CD4-positive, alpha-beta T cell treated with Interleukin-2 at 100 ng/mL for 4 hours (primary cell): ENCODE measurements around the gene MPI.
"Not testable (repeated sequence)": the region's sequence is repeated elsewhere in the genome, so short reads cannot be mapped to it uniquely, and the experiment has no call there.

ENCODE experiments used
- DNase-seq: peaks from one replicate; pipeline ENCODE4 v3.0.0-alpha.2; 2020; ENCODE audit warnings: low spot score

MPI gene

DNA sequence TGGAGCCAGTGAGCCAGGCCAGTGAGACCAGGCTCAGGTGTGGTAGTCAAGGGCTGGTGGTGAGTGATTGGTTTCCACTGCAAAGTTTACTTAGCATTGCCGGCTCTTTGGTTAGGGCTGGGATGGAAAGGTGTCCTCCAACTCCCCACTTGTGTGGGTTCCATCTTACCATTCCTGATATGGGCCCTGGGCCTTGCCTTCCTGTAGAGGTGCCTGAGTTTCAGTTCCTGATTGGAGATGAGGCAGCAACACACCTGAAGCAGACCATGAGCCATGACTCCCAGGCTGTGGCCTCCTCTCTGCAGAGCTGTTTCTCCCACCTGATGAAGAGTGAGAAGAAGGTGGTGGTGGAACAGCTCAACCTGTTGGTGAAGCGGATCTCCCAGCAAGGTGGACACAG, 3.1 kb downstream of the MPI start:
- DNase-seq, result no peak

DNA sequence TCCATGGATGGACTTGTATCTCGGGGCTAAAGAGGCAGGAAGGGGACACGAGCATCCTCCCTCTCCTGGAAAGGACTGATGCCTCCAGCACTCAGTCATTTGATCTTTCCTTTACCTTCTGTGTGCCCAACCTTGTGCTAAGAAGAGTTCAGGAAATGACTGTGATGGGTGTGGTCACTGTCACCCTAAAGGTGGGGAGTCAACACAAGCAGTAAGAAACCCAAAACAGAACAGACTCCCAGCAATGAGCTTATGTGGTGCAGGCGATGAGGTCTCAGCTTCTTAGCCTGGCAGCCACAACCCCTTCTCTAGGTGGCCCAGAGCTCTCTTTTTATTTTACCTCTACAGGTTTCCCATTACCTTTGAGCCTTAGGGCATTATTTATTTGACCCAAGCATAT, 3.8 kb downstream of the MPI start:
- peak; percentile 80 for DNase-seq

DNA sequence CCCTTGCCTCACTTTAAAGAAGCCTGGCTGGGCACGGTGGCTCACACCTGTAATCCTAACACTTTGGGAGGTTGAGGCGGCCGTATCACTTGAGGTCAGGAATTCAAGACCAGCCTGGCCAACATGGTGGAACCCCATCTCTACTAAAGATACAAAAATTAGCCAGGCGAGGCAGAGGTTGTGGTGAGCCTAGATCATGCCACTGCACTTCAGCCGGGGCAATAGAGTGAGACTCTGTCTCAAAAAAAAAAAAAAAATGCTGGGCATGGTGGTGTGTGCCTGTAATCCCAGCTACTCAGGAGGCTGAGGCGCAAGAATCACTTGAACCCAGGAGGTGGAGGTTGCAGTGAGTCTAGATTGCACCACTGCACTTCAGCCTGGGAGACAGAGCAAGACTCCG, 4.5 kb downstream of the MPI start:
- DNase-seq, result not testable (repeated sequence)

DNA sequence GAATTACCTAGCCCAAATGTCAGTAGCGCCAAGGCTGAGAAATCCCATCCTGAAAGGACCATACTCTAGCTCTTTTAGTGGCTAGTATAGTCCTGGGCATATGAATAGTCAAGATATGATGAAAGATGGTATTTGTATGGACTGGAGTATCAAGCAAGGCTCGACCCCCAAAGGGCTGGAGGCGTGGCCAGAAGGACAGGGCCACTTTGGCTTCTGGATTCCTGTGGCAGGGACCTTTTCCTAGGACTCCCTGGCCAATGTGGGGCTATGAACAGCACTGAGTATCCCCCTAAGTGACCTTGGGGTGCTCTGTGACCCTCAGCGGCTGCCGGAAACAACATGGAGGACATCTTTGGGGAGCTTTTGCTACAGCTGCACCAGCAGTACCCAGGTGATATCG, 6.0 kb downstream of the MPI start:
- DNase-seq, result no peak

DNA sequence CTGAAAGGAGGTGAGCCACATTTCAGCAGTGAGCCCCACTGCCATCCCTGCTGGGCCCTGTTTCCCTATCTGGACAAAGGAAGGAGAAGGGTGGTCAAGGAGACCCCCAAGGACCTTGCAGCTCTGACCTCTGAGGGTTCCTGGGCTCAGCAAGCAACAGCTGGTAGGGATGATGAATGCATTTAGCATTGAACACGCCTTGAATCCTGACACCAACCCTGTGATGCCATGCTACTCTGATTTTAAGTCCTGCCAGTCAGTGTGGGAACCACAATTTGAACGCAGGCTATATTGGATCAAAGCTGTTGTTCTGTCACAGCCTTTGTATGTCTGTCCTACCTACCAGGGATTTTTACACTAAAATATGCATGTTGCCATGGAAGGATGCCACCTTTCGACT, 6.5 kb downstream of the MPI start:
- DNase-seq, result no peak

DNA sequence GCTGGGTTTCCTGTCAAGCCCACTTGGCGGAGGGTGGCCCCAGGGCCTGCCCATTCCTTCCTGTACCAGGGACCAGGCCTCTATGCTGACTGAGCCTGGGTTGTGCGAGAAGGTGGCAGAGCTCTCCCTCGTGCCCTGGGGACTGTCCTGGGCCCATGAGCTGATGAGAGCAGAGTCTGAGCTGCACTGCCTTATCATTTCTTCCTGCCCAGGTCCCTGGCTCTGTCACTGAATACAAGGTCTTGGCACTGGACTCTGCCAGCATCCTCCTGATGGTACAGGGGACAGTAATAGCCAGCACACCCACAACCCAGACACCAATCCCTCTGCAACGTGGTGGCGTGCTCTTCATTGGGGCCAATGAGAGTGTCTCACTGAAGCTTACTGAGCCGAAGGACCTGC, 7.5 kb downstream of the MPI start:
- no peak for DNase-seq

DNA sequence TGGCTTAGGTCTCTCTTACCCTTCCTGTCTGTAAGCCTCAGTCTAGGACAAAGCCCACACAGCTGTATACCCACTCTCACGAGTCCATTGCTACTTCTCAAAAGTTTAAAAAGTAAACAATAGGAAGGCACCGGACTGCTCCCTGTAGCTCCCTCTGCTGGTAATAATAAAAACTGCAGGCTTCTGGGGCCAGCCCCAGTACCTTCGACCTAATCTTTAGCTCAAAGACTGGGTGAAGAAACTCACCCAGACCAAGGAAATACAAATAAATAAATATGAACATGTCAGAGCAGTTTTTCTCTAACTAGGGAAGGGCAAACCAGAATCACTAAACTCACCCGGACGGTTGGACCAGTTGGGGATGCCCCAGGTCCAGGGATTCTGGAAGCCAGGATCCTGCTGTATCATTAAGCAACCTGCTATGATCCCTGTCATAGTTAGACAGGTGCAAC, 11.8 kb downstream of the MPI start:
- peak; percentile 84 for DNase-seq

DNA sequence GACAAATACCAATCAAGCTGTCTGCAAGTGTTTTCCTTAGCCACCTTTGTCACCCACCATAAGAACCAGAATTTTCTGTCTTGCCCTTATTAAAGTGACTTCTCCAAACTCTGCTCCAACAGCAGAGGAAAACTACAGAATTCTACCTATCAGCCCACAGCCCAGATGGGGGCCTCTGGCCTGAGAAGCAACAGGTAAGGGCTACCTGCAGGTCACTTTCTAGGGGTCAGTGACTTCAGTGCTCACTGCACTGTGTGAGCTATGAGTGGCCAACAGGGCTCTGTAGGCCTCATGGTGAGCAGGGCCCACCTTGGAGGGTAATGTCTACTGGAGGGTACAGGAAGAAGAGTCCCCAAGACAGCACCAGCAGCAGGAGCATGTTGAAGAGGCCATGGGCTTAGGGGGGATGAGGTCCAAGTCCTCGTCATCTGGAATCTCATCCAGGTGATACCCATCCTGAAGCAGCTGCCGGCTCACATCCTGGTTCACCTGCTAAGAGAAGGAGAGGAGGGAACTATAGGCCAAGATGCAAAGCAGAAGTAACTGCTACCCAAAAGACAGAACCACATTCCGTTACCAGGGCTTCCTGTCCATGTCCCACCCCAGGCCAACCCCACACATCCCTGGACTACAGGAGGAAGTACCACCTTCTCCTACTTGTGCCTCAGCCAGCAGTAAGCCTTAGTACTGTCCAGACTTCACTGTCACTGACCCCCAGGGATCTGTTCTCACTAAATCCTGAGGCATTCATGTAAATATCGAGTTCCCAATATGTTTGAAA, 12.6 kb downstream of the MPI start:
- no peak for DNase-seq

DNA sequence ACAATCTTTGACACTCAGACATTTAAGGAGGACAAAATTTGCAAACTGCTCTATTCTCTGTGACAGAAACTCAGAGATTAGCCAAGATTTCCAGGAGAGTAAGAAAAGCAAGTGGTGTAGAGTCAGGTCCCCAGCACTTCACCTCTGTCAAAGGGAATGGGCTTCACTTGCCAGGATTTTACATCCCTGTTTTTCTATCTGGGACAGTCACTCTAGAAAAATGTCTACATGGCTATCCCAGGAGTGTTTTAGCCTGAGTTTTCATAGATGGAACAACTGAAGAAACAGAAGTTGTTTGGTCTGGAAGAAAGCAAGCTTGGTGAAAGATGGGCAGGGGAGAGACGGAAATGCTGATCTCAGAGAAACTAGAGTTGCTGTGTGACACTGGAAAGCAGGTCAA, 13.8 kb downstream of the MPI start:
- no peak for DNase-seq

DNA sequence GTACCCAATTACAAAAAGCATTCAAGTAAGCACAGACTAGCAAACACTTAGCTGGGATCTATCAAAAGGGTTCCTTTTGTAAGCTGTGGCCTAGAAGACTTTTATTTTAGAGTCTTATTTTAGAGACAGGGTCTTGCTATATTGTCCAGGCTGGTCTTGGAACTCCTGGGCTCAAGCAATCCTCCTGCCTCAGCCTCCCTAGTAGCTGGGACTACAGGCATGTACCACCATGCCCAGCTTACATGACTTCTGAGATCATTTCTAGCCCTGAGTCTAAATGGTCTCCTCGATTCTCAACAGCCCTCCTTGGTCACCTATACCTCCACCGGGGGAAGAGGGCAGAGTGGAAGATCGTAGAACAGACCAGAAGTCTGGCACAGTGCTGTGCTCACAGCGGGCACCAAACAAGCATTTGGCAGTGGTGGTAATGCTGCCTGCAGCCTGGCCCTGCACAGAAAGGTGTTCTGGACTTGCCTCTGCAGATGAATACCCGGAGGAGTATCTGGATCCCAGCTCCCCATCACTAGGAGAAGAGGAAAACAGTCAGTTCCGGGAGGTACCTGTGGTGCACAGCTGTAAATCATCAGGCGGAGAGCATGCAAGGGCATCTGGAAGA, 14.5 kb downstream of the MPI start:
- no peak for DNase-seq

DNA sequence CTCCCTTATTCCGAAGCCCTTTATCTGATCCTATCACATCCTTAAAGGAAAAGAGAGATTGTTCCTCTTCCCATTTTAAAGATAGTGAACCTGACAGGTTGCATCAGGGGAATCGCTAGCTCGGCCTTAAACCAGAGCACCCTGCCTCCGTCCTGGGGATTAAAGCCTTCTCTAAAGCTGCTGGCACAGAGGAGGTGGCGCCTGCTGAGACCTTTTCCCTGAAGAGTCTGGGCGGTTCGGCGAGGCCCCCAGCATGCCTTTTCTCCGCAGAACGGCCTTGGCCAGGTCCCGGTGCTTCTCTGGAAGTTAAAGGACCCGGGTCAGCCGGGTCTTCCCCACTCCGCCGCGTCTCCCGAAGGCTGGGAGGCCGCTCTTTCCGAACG, 16.2 kb downstream of the MPI start:
- peak; percentile 24 for DNase-seq

DNA sequence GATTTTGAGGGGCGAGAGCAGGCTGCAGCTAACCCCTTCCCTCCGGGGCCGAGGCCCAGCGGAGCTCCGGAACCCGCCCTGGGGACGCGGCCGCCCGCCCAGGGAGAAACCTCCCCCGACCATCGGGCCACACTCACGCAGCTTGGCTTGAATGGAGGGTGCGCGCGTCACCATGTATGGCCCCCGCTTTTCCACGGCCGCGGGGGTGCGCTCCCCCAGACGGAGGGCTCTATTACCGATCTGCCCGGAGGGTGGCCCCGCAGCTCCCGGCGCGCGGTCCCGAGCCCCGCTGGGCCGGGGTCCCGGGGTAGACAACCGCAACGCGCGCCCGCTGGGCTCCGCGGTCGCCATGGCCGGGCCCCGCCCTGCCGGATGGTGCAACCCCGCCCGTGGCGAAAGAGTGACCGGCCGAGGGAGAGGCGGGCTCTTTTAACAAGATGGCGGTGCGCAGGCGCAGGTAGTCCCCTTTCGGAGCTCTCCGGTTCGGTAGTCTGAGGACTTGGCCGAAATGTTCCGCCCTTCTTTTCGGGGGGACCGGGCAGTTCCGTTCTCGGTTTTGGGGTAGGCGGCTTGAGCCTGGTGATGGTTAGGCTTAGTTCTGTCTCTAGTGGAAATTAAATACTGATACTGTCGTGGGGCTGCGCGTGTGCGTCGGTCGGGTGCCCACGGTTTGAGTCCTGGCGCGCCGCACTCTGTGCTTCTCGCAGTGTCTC, 16.8 kb downstream of the MPI start, which contains the start of gene FAM219B:
Gene FAM219B, minus strand, starts transcription at position 402 of the 713 bp plus-strand sequence. Its CDS starts 51 bp downstream, at position 351.
- peak; percentile 77 for DNase-seq

DNA sequence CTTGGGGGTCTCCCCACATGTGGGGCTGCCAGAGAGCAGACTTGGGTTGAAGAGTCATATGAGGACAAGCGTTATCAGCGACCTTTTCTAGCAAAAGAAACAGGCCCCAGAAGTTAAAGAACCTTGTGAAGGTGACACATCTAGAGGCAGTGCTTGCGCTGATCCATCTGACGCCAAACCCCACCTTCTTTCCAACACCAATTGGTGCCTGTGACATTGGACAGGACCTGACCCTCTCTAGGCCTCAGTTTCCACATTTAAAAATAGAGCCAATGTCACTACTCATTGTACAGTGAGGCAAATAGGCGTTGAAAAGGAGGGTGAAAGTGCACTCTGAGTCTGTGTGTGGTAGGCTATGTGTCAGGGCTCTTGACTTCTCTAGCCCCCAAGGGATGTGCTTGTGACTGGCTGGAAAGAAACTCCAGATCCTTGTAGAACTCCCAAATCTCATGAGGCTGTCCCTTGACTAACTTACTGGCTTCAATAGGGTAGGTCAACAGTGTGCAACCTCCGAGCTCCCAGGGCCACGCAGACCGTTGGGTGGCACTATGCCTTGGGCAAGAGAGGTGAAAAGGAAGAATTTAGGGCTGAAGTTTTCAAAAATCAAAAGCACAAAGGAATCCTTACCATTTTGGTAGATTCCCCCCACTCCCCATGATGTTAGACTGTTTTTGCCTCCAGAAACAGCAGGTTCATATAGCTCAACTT, 17.5 kb downstream of the MPI start:
- DNase-seq, result no peak

DNA sequence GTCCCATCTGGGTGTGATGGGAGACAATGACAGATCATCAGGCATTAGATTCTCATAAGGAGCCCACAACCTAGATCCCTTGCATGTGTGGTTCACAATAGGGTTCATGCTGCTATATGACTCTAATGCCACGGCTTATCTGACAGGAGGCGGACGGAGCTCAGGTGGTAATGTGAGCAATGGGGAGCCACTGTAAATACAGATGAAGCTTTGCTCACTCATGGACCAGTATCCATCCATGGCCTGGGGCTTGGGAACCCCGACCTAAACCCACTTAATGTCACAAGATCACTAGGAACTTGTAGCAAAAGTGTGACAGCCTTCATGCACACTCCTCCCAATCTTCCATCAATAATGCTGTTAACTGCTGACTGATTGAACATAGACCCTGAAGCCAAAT, 18.8 kb downstream of the MPI start:
- no peak for DNase-seq

DNA sequence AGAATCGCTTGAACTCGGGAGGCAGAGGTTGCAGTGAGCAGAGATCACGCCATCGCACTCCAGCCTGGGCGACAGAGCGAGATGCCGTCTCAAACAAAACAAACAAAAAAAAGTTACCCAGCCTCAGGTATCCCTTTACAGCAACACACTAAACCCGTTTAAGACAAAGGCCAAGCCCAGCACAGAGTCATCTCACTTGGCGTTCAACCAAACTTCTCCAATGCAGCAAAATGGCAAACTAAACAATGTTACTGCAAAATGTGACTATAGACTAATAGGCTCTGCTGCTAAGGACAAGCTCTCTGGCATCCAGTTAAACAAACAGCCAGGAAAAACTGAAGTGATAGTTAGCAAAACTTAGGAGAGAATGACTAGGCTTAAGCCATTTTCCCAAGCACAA, 23.2 kb downstream of the MPI start:
- DNase-seq, result no peak

DNA sequence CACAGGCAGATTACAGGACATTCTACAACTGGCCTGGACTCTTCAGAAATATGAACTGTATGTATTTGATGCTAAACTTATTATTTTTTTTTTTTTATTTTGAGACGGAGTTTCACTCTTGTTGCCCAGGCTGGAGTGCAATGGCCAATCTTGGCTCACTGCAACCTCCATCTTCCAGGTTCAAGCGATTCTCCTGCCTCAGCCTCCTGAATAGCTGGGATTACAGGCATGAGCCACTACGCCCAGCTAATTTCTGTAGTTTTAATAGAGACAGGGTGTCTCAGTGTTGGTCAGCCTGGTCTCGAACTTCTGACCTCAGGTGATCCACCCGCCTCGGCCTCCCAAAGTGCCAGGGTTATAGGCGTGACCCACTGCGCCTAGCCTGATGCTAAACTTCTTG, 24.0 kb downstream of the MPI start:
- not testable (repeated sequence) for DNase-seq

DNA sequence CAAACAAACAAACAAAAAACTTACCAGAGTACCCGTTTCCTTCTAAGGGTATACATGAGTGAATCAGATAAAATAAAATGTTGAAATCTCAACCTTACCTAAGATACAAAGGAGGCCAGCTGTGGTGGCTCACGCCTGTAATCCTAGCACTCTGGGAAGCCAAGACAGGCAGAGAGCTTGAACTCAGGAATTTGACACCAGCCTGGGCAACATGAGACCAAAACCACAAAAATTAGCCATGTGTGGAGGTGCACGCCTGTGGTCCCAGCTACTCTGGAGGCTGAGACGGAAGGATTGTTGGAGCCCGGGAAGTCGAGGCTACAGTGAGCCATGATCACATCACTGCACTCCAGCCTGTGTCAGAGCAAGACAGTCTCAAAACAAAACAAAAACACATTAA, 27.8 kb downstream of the MPI start:
- DNase-seq, result no peak

DNA sequence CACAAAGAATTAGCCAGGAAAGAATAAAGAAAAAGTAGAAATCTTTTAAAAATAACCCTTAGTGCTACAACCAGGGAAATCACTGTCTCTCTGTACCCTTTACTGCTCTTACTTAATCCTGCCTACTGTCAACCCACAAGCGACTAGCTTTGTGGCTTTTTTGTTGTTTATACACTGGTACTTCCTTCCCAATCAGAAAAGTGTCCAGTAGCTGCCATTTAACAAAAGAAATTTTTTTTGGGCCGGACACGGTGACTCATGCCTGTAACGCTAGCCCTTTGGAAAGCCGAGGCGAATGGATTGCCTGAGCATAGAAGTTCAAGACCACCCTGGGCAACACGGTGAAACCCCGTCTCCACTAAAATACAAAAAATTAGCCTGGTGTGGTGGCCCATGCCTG, 30.6 kb downstream of the MPI start:
- DNase-seq, result no peak

DNA sequence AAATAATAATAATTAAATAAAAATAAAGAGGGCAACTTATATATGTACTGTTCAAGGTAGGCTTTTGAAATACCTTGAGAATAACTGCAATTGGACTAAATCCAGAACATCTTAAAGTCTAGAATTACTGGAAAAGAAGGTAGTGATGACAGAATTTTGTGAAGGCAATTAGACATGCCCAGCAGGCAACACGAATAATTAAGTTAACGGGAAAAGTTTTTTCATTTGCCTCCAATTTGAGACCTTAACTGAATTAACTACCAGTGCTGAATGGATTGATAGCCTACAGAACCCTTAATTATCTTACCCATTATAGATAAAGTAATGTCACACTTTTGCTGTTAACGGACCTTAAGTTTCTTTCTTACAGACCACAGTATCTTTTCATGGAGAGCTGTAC, 34.7 kb downstream of the MPI start:
- no peak for DNase-seq

DNA sequence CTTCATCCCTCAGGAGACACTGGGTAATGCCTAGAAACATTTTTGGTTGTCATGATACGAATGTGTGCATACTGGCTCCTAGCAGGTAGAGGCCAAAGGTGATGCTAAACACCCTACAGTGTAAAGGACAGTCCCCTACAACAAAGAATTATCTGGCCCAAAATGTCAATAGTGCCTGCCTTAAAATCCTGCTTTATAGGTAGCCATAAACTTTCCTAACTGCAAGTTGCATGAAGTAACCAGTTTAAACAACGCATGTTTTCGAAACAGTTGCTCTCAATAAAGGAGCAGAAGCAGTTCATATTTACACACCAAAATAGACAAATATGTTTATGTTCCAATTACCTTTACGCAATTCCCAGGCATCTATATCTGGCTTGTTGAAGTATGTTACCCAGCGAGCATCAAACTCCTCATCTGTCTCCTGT, 38.9 kb downstream of the MPI start:
- no peak for DNase-seq

DNA sequence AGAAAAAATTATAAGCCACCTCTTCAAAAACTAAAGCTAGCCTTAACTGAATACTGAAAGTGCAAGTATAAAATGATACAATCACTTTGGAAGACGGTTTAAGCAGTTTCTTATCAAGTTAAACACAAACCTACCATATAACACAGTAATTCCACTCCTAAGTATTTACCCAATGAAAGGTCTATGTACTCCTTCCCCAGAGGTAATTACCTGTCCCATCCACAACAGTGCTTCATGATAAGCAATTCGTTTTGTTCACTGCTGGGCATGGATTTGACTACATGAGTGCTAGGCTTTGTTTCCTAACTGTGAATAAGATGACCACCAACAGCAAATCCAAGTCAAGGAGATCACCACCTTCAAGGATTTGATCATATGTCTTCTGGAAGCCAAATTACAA, 43.7 kb downstream of the MPI start:
- no peak for DNase-seq

DNA sequence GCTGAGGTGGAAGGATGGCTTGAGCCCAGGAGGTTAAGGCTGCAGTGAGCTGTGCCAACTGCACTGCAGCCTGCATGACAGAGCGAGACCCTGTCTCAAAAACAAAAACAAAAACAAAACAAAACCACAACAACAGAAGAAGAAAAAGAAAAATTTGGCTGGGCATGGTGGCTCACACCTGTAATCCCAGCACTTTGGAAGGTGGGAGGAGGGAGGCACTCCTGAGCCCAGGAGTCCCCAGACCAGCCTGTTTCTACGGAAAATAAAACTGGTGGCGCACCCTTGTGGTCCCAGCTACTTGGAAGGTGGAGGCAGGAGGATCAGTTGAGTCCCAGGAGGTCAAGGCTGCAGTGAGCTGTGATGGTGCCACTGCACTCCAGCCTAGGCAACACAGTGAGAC, 45.4 kb downstream of the MPI start:
- DNase-seq, result not testable (repeated sequence)

DNA sequence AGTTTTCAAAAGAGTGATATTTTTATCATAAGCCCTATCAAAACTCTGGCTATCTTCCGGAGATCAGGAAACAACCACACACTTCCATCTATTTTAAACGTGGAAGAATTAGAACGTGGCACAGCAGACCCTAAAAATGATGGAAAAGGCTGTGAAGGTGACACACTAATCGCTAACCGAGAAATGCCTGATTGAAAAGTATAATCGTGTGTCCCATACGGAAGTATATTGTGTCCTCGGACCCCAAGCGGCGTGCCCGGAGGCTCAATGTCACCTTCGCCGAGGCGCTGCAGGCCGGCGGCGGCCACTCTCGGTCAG, 47.4 kb downstream of the MPI start:
- DNase-seq, result no peak
